Loucy (cell line): ENCODE results near the gene HOXA3.

Experiments
- H2AFZ ChIP-seq: fragments of 200-600 bp; sonication (generic); 2 replicates; pipeline ENCODE4 v1.6.0; 2016; ENCODE audit warnings: antibody characterized with exemption, mild to moderate bottlenecking, low read length, moderate library complexity
- H3F3A ChIP-seq: fragments of 200-600 bp; 2 replicates; pipeline ENCODE4 v1.6.0; 2016; ENCODE audit warnings: antibody characterized with exemption, low read depth, mild to moderate bottlenecking
- H3K27me3 ChIP-seq: fragments of 200-600 bp; sonication (generic); 2 replicates; pipeline ENCODE4 v1.6.1; 2014; ENCODE audit warnings: low read length, mild to moderate bottlenecking; ENCODE audit not compliant: insufficient read depth, poor library complexity, severe bottlenecking
- H3K36me3 ChIP-seq: fragments of 200-600 bp; sonication (generic); 2 replicates; pipeline ENCODE4 v1.6.1; 2016; ENCODE audit warnings: low read length; ENCODE audit not compliant: insufficient read depth
- H3K4me1 ChIP-seq: fragments of 200-600 bp; sonication (generic); 2 replicates; pipeline ENCODE4 v1.5.1; 2014; ENCODE audit warnings: low read length, mild to moderate bottlenecking; ENCODE audit not compliant: insufficient read depth, poor library complexity, severe bottlenecking
- H3K4me2 ChIP-seq: fragments of 200-600 bp; sonication (generic); 2 replicates; pipeline ENCODE4 v1.6.0; 2014; ENCODE audit warnings: antibody characterized with exemption, low read length, low read depth, mild to moderate bottlenecking; ENCODE audit not compliant: poor library complexity, severe bottlenecking
- H3K4me3 ChIP-seq: fragments of 200-600 bp; sonication (generic); 2 replicates; pipeline ENCODE4 v1.5.1; 2014; ENCODE audit warnings: low read length, mild to moderate bottlenecking, mixed read lengths; ENCODE audit not compliant: poor library complexity, severe bottlenecking
- H3K79me2 ChIP-seq: fragments of 200-600 bp; sonication (generic); 2 replicates; pipeline ENCODE4 v1.6.1; 2014; ENCODE audit warnings: low read length; ENCODE audit not compliant: insufficient read depth
- H3K9ac ChIP-seq: fragments of 200-600 bp; sonication (generic); 2 replicates; pipeline ENCODE4 v1.6.0; 2014; ENCODE audit warnings: mild to moderate bottlenecking, low read depth, low read length, moderate library complexity; ENCODE audit not compliant: poor library complexity, severe bottlenecking
- H3K9me2 ChIP-seq: fragments of 200-600 bp; sonication (generic); replicated peaks from 2 replicates; pipeline ENCODE4 v1.6.1; 2016; ENCODE audit warnings: low read depth, low read length, mixed read lengths
- H3K9me3 ChIP-seq: fragments of 200-600 bp; sonication (generic); 2 replicates; pipeline ENCODE4 v1.6.1; 2014; ENCODE audit warnings: mild to moderate bottlenecking, antibody characterized with exemption, low read length, low read depth; ENCODE audit not compliant: insufficient read depth
- H4K20me1 ChIP-seq: fragments of 200-600 bp; sonication (generic); 2 replicates; pipeline ENCODE4 v1.6.0; 2014; ENCODE audit warnings: antibody characterized with exemption, low read length, mild to moderate bottlenecking; ENCODE audit not compliant: insufficient read depth, poor library complexity, severe bottlenecking
- CTCF ChIP-seq: fragments of 200-600 bp; sonication (generic); conservative IDR thresholded peaks from 2 replicates; pipeline ENCODE4 v1.5.1; 2014; ENCODE audit warnings: mild to moderate bottlenecking, antibody characterized with exemption, low read length
- EZH2phosphoT487 ChIP-seq: fragments of 200-600 bp; IDR thresholded peaks from 2 replicates; pipeline ENCODE4 v1.6.1; 2018; ENCODE audit warnings: antibody characterized with exemption, mild to moderate bottlenecking, moderate library complexity, borderline replicate concordance

HOXA3 gene

GRCh38 chr7:27106901-27107240, 45.5 kb downstream of the HOXA3 start:
- Histone ChIP-seq H2AFZ (no peak overlapping the region), H3K4me2 (no peak overlapping the region), H4K20me1 (peaks cover 22% of the 10 kb centered on the region), H3K27me3 (no peaks in the 10 kb centered on the region), H3K36me3 (peaks cover 67% of the 10 kb centered on the region; the same call in 1 of the 2 replicates), H3K9me2 (no peaks in the 10 kb centered on the region), H3K79me2 (peaks cover 61% of the 10 kb centered on the region), H3K4me1 (peaks cover 4% of the 10 kb centered on the region), H3K9me3 (no peaks in the 10 kb centered on the region), H3K4me3 (no peak overlapping the region), H3K9ac (no peak overlapping the region), H3F3A (no peaks in the 10 kb centered on the region)
- TF ChIP-seq EZH2phosphoT487 (no peak), CTCF (no peak)

DNA sequence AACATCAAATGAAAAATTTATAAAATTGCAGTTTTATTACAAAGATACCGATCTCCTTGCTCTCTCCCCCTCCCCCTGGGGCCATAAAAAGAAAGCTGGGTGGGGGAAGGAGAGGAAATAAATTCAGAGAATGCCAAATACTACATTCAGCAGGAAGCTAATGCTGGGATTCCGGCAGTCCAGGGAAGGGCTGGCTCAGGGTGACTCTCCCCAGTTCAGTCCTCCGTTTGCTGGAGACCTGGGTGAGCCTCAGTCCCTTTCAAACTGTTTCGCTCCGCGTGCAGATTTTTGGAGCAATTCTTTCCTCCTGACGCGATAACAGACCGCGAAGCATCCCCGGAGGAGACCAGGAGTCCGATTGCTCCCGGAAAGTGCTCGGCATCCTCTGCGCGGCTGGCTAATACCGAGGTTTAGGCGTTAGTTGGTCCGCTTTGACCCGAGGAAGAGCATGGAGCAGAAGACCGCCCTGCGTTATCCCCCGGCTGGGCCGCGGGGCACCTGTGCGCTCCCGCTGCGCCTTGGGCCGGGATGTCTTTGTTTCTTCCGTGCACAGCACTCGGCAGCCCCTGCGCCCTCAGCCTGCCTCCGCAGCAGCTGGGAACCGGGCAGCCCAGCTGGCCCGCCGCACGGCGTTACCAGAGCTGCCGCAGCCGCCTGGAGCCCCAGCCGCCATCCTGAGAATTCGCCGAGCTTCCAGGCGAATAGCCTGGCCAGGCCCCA, 46.0 kb downstream of the HOXA3 start:
- peaks cover 61% of the 10 kb centered on the region; the same call in 1 of the 2 replicates for H3K36me3 ChIP-seq
- no peak overlapping the region for H3K4me2 ChIP-seq
- no peaks in the 10 kb centered on the region for H3K9me3 ChIP-seq
- H4K20me1 ChIP-seq: peaks cover 19% of the 10 kb centered on the region
- TF ChIP-seq CTCF: no peak
- TF ChIP-seq EZH2phosphoT487: no peak
- H3K4me3 ChIP-seq: no peak overlapping the region
- H3K9me2 ChIP-seq: no peaks in the 10 kb centered on the region
- H3K4me1 ChIP-seq: peaks cover 4% of the 10 kb centered on the region
- no peak overlapping the region for H3K9ac ChIP-seq
- H2AFZ ChIP-seq: no peak overlapping the region
- no peaks in the 10 kb centered on the region for H3K27me3 ChIP-seq
- peaks cover 61% of the 10 kb centered on the region for H3K79me2 ChIP-seq
- H3F3A ChIP-seq: no peaks in the 10 kb centered on the region

- no peak for TF ChIP-seq EZH2phosphoT487
- no peak for TF ChIP-seq CTCF
- peaks cover 4% of the 10 kb centered on the region for H3K4me1 ChIP-seq
- no peak overlapping the region for H3K9ac ChIP-seq
- no peaks in the 10 kb centered on the region for H3F3A ChIP-seq
- no peaks in the 10 kb centered on the region for H3K27me3 ChIP-seq
- H3K4me3 ChIP-seq: no peak overlapping the region
- no peaks in the 10 kb centered on the region for H3K9me2 ChIP-seq
- peaks cover 53% of the 10 kb centered on the region; the same call in 1 of the 2 replicates for H3K36me3 ChIP-seq
- peaks cover 14% of the 10 kb centered on the region for H4K20me1 ChIP-seq
- no peak overlapping the region for H3K4me2 ChIP-seq
- H3K9me3 ChIP-seq: no peaks in the 10 kb centered on the region
- peaks cover 61% of the 10 kb centered on the region for H3K79me2 ChIP-seq
- H2AFZ ChIP-seq: no peak overlapping the region
Measured at GRCh38 chr7:27105301-27106031, 46.9 kb downstream of the HOXA3 start.
